ENCODE data around the gene SLIT3. TPM values are rescaled to one million over a fixed set of nuclear protein-coding genes. Genes with fewer than 3 reads are reported as not detected.

SLIT3 gene
- total and polyA plus RNA-seq, 2 donors (not counting 3 experiments of a cell fraction or from before 2014, with no cell fraction given) = 0.90 to 1.0 TPM

- H3K9me1 ChIP-seq (replicated peaks; ENCODE audit: control insufficient read depth, extremely low read depth, insufficient read depth, low read length) = no peaks in the 10 kb centered on the region
- no peak for DNase-seq (ENCODE audit: low read depth, low spot score)
- no peaks in the 10 kb centered on the region for H3K36me3 ChIP-seq (ENCODE audit: control insufficient read depth in 2 of 2, extremely low read depth in 1 of 2, insufficient read depth in 2 of 2, low read length in 2 of 2)
- intact Hi-C loops (cut with micrococcal nuclease) = no loop called here
- POLR2A ChIA-PET = no interaction called here
- no peaks in the 10 kb centered on the region for H3K79me2 ChIP-seq (ENCODE audit: control insufficient read depth, insufficient read depth, low read length)
- no peak overlapping the region for H3K4me2 ChIP-seq (ENCODE audit: insufficient read depth, low read length)
- H3K27ac ChIP-seq (ENCODE audit: insufficient read depth, low read depth, low read length) = no peak overlapping the region
- no peaks in the 10 kb centered on the region for H4K20me1 ChIP-seq (replicated peaks; ENCODE audit: control insufficient read depth, extremely low read depth, insufficient read depth, low read length)
- TF ChIP-seq GATA2 (IDR thresholded peaks at IDR 0.05; ENCODE audit: insufficient read depth, insufficient read length, low read depth, low read length) (no peak), MYC (IDR thresholded peaks at IDR 0.05; ENCODE audit: low read depth, low read length) (no peak), CTCF (IDR thresholded peaks at IDR 0.05; ENCODE audit: extremely low read depth in 1 of 2, insufficient read depth in 1 of 2, low read depth in 1 of 2, low read length in 2 of 2) (no peak), MAX (IDR thresholded peaks at IDR 0.05; ENCODE audit: insufficient read depth, insufficient read length) (no peak), JUN (IDR thresholded peaks at IDR 0.05; ENCODE audit: borderline replicate concordance, insufficient read depth, insufficient read length, low read depth) (no peak), POLR2AphosphoS5 (IDR thresholded peaks at IDR 0.05; ENCODE audit: insufficient read depth, low read depth, low read length) (no peak), POLR2A (IDR thresholded peaks at IDR 0.05; ENCODE audit: low read depth, low read length) (no peak), FOS (IDR thresholded peaks at IDR 0.05; ENCODE audit: borderline replicate concordance, insufficient read depth, low read length) (no peak), EZH2 (IDR thresholded peaks at IDR 0.05; ENCODE audit: borderline replicate concordance, low read depth, low read length, severe bottlenecking) (no peak)
- no peak for FAIRE-seq
- no peaks in the 10 kb centered on the region for H3K4me1 ChIP-seq (ENCODE audit: control insufficient read depth, extremely low read depth, insufficient read depth, low read length)
- no peaks in the 10 kb centered on the region for H3K27me3 ChIP-seq (ENCODE audit: control insufficient read depth in 2 of 2, insufficient read depth in 2 of 2, low read length in 2 of 2)
- no TSS peak for BruUV-seq (replicated peaks)
- dilution Hi-C loops (cut with MboI; ENCODE audit: extremely low pct_ligation_motif_present, low sequenced_read_pairs) = no loop called here
- CTCF ChIA-PET = no interaction called here
- no peak overlapping the region for H2AFZ ChIP-seq (ENCODE audit: low read depth, low read length)
- H3K9me3 ChIP-seq (replicated peaks; ENCODE audit: control insufficient read depth, insufficient read depth, low read length) = no peaks in the 10 kb centered on the region
- H3K4me3 ChIP-seq (replicated peaks in 1 of 3; ENCODE audit: insufficient read depth in 1 of 3, low read depth in 1 of 3, low read length in 3 of 3) = no peak overlapping the region
- no peak overlapping the region for H3K9ac ChIP-seq (replicated peaks; ENCODE audit: extremely low read depth, insufficient read depth, low read length)
Measured at GRCh38 chr5:168826246-168826725, 474.7 kb downstream of the SLIT3 start.
